OCI-M1 (cell line): ENCODE data around the gene EML2.
"Not testable (repeated sequence)": the region's sequence is repeated elsewhere in the genome, so short reads cannot be mapped to it uniquely, and the experiment has no call there.

Source experiments
- DNase-seq: peaks from one replicate; lab custom pipeline; 2025; lab: John Stamatoyannopoulos, UW

EML2 gene, protein sequence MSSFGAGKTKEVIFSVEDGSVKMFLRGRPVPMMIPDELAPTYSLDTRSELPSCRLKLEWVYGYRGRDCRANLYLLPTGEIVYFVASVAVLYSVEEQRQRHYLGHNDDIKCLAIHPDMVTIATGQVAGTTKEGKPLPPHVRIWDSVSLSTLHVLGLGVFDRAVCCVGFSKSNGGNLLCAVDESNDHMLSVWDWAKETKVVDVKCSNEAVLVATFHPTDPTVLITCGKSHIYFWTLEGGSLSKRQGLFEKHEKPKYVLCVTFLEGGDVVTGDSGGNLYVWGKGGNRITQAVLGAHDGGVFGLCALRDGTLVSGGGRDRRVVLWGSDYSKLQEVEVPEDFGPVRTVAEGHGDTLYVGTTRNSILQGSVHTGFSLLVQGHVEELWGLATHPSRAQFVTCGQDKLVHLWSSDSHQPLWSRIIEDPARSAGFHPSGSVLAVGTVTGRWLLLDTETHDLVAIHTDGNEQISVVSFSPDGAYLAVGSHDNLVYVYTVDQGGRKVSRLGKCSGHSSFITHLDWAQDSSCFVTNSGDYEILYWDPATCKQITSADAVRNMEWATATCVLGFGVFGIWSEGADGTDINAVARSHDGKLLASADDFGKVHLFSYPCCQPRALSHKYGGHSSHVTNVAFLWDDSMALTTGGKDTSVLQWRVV

DNA sequence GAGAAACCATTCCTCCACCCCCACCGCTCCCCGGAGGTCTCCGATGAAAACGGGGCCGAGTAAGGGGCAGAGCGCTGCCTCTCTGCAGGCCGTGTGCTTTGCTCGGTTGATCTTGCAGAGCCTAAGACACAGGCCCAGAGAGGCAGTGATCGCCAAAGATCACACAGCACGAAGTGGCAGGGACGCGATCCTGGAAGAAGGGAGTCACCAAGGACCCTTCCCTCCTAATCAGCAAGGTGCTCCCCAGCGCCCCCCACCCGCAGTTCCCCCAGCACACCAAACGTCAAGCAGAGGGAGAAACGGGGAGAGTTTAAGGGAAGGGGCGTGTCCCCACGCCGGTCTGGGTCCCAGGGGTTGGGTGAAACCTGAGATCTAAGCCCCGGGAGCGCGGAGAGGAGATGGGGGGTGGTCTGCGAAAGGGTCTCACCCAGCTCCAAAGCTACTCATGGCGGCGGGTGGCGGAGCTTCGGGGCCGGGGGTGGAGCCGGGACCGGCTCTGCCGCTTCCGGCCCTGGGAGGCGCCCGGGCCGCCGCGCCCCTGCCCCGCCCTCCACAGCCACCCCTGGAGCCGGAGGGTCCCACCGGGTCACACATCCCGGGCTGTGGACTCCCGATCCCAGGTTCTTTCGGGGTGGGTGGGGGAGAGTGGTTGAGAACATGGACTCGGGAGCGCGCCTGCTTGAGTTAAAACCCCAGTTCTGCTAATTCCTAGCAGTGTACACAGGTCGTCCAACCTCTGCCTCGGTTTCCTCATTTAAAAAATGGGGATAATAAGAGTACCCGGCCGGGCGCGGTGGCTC lies at the start of gene EML2:
TSS of gene EML2 (minus strand) at position 468 of the 800 bp plus-strand sequence. CDS start at position 447, 21 bp downstream.
- peak; percentile 69 for DNase-seq

DNA sequence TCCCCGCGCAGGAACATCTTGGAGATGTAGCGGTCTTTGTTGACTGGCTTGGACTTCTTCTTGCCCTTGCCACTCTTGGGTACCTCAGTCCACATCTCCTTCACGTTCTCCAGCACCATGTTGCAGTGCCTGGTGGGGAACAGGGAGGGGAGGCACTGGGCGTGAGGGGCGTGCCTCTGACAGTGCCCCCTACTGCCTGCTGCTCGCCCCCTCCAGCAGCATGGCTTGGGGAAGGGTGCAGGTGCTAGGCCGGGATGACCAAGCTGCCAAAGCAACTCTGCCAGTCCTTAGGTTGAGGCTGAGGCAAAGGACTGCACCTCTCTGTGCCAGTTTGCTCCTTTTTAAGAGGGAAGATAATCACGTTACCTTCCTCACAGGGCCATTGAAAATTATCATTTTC lies 48.4 kb upstream of the EML2 start:
- no peak for DNase-seq

DNA sequence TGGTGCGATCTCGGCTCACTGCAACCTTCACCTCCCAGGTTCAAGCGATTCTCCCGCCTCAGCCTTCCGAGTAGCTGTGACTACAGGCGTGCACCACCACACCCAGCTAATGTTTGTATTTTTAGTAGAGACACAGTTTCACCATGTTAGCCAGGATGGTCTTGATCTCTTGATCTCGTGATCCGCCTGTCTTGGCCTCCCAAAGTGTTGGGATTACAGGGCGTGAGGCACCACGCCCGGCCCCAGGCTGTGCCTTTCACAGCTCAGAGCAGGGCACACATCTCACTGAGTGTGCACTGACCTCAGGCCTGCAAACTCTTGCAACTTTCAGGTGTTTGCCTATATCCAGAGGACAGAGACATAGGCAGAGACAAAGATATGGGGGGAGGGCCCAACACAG lies 45.8 kb upstream of the EML2 start:
- DNase-seq: not testable (repeated sequence)

DNA sequence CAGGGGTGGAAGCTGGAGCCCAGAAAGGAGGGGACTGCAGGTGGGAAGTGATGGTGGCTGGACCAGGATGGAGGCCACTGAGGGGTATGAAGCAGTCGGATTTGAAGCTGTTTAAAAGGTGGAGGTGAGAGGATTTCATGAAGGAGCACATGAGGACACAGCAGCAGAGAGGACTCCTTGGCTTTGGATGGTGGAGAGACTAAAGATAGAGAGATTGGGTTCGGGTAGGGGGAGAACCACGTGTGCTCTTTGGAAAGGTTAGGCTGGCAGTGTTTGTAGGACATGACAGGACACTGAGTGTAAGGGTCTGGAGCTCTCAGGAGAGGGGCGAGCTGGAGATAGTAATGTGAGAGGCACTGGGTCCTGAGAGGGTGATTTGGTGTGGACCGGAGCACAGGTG lies 43.7 kb upstream of the EML2 start:
- DNase-seq: no peak

DNA sequence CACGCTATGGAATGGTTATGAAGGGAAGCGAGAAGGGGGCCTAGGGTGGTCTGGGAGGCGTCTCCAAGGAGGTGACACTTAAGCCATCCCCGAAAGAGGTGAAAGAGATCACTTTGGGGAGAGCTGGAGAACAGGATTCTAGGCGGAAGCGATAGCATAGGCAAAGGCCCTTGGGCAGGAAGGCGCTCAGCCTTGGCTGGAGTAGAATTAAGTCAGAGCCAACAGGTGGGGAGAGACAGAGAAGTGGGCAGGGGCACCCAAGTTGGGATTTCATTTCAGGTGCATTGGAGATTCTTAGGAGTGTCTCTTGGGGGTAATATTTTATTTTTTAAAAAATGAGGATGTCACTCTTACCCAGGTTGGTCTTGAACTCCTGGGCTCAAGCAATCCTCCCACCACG lies 42.9 kb upstream of the EML2 start:
- DNase-seq: no peak

DNA sequence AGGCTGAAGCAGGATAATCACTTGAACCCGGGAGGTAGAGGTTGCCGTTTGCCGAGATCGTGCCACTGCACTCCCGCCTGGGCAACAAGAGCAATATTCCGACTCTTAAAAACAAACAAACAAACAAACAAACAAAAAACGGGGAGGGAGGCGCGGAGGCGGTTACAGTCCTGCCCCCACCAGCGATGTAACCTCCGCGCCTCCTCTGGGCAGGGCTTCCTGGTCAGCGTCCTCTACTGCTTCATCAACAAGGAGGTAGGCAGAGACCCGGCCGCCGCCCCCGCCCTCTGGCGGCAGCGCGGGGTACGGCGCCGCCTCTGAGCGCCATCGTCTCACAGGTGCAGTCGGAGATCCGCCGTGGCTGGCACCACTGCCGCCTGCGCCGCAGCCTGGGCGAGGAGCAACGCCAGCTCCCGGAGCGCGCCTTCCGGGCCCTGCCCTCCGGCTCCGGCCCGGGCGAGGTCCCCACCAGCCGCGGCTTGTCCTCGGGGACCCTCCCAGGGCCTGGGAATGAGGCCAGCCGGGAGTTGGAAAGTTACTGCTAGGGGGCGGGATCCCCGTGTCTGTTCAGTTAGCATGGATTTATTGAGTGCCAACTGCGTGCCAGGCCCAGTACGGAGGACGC lies 42.3 kb upstream of the EML2 start:
- peak; percentile 94 for DNase-seq

DNA sequence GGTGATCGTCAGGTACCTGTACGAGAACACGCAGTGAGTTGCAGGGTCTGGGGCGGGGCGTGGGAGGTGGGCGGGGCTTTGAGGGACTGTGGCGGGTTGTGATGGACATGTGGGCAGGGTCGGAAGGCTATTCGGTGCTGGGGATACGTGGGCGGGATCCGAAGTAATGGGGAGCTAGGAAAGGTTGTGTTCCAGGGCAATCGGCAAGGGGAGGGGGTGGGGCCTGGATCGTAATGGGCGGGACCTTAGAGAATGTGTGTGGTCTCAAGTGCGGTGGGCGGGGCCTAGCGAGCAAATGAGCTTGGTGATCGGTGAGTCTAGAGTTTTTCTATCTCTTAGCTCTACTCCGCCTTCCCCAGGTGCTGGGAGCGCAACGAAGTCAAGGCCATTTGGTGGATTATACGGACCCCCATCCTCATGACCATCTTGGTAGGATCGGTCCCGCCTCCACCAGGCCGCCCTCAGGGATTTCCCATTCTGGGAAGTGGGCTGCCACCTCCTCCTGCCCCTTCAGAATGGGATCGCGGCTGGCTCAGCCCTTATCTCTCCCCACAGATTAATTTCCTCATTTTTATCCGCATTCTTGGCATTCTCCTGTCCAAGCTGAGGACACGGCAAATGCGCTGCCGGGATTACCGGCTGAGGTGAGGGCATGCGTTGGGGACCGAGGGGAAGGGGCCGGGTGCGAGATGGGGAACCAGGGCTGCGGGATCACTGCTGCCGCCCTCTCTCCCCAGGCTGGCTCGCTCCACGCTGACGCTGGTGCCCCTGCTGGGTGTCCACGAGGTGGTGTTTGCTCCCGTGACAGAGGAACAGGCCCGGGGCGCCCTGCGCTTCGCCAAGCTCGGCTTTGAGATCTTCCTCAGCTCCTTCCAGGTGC lies 38.4 kb upstream of the EML2 start:
- DNase-seq: peak; percentile 95

DNA sequence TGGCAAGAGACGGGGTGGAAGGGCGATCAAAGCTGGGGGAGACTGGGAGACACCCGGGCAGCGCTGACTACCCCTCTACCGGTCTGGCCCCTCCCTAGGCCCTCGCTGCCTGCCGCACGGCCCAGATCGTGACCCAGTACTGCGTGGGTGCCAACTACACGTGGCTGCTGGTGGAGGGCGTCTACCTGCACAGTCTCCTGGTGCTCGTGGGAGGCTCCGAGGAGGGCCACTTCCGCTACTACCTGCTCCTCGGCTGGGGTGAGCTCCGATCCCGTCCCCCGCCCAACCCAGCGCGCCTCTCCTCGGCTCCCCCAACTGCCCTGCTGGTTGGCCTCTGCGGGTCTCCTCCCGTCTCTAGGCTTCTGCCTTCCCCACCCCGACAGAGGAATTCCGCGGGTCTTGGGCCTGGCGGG lies 37.7 kb upstream of the EML2 start:
- peak; percentile 48 for DNase-seq

DNA sequence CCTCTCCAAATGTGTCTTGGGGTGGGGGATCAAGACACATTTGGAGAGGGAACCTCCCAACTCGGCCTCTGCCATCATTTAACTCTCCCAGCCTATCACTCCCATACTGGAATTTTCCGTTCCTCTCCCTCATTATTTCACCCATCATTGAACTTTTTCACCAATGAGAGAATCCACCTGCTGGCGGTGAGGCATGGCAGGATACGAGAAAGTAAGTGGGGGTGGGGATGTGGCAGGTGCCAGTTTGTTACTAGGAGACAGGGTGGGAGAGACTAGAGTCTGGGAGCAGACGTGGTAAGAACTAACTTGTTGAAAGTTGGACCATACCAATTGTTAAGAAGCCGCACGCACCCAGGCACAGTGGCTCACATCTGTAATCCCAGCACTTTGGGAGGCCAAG lies 35.7 kb upstream of the EML2 start:
- no peak for DNase-seq

DNA sequence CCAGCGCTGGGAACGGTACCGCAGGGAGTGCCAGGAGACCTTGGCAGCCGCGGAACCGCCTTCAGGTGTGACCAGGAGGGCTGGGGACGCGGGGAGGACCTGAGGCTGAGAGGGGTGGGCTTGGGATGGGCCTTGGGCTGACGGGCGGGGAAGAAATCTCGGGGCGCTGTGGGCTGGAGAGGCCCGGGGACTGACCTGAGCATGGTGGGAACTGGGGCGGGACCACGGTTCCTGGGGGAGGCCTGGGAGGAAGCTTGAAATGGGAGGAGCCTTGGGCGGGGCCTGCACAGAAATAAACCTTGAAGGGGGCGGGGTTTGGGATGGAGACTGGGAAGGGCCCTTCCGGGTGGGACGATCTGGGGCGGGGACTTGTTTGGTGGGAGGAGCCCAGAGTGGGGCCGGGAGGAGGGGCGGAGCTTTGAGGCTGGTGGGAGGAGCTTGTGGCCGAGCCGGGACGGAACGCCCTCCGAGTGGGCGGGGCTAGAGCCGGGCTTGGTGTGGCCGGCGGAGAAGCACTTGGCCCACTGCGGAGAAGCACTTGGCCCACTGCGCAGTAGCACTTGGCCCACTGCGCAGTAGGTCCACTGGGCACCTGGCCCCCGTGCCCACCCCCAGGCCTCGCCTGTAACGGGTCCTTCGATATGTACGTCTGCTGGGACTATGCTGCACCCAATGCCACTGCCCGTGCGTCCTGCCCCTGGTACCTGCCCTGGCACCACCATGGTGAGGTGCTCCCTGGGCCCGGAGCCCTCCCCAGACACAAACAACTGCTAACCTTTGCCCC lies 31.7 kb upstream of the EML2 start:
- peak; percentile 96 for DNase-seq

DNA sequence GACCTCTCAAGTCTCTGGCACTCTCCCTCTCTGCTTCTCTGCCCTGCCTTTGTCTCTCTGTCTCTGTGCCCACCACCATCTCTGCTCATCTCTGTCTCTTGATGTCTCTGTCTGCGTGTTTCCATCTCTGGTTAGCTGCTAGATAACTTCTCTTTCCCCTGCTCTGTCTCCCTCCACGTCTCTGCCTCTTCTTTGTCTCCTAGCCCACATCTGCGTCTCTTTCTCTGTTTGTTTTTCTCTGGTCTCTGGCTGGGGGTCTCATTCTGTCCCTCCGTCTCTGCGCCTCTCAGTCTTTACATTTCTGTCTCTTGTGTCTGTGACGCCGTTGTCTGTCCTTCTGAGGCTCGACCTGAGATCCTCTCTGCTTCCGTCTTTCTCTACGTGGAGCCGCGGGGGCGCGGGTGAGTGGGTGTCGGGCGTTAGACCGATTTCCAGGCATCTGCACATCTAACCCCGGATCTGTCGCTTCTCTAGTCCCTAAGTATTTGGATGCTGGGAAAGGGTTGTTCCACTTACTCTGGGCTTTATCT lies 29.2 kb upstream of the EML2 start:
- DNase-seq: no peak

DNA sequence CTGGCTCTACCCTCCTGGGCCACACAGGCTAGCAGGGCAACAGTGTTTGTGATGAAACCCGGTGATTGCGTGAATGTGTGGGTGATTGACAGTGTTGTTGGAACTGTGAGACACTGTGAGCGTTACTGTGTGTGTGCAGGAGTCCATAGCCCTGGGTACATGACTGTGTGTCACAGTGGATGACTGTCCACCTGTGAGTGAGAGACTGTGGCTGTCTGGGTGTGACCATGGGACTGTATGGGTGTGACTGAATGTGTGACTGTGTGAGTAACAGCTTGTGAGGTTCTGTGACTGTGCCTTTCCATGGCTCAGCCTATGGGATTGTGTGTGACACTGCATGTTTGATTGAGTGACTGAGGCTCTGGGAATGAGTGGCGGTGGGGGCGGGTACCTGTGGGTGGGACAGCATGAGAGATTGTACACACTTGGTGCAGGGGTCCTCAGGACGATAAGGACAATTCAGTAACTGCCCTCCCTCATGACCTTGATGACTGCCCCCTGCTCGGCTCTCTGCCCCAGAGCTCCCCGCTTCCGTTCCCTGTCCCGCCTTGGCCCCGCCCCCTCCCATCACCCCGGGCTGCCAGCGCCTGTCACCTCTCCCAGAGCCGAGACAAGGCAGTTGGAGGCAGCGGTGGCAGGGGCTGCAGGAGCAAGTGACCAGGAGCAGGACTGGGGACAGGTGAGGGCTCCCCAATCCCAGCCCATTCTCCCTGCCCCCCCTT lies 28.6 kb upstream of the EML2 start, which contains the start of gene GIPR:
TSS of gene GIPR (plus strand) at position 602 of the 722 bp plus-strand sequence. CDS start 1,300 bp downstream, outside the sequence.
- peak; percentile 77 for DNase-seq

DNA sequence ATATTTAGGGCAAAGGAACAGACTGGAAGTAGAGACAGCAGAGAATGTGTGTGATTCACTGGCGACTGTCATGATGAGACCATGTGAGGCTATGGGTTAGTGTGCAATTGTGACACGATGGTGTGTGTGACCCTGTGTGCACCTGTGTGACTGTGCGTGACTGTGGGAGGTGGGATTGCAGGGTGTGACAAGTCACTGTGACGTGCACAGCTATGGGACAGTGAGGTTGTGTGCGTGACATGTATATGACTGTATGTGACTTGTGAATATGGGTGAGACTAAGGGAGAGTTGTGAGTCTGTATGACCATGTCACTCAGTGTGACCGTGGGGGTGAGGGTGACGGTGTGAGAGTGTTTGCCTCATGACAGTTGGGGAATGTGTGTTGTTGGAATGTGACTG lies 25.4 kb upstream of the EML2 start:
- DNase-seq: no peak

DNA sequence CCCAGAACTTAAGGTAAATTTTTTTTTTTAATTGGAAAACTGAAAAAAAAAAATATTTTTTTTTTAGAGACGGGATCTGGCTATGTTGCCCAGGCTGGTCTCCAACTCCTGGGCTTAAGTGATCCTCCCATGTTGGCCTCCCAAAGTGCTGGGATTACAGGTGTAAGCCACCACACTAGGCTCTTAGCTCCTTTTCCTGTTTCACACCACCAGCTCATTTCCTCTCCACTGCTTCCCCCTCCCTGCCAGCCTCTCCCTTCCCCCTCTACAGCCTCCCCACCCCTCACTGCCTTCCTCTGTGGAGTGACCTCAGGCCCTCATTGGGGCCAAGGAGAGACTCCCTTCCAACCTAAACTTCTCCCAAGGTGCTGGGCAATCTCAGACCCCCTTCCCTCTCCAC lies 24.6 kb upstream of the EML2 start:
- DNase-seq: no peak

DNA sequence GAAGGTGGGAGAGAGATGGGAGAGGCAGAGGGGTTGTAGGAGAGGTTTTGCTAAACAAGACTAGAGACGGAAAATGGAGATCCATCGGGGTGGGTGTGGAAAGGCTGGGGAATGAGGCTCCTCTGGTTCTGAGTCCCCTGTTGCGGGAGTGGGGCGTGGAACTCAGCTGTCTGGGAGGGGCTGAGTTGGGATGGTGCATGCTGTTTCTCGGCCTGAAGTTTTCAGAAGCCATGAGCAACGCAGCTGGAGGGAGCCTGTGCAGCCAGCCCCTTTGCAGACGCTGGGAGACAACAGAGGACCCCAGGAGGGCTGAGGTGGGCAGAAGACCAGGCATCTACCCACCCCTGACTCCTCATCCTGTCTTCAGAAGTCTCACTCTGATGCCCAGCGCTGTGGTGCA lies 21.4 kb upstream of the EML2 start:
- DNase-seq: no peak

DNA sequence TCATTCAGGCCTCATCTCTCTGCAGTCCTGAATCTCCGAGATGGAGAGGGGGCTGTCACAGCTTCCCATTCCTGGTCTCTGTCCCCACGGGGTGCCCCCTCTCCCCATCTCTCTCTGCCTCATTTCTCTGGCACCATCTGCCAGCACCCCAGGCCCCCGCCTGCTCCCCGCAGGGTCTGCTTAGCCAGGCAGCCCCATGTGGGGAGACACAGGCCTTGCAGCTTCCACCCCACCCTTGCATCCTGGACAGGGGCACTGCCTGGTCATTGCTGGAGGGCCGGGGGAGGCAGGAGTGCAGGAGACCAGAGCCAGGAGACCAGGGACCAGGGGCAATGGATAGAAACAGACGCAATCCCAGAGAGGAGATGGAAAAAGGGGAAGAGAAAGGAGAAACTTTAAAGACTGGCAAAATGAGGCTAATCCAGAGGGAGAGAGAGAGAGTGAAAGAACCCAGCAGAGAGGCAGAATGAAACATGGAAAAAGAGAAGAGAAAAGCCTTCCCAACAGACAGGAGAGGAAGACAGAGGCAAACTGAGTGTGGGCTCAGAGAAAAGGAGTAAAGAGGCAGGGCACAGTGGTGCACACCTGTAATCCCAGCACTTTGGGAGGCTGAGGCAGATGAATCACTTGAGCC lies 20.0 kb upstream of the EML2 start:
- DNase-seq: no peak

DNA sequence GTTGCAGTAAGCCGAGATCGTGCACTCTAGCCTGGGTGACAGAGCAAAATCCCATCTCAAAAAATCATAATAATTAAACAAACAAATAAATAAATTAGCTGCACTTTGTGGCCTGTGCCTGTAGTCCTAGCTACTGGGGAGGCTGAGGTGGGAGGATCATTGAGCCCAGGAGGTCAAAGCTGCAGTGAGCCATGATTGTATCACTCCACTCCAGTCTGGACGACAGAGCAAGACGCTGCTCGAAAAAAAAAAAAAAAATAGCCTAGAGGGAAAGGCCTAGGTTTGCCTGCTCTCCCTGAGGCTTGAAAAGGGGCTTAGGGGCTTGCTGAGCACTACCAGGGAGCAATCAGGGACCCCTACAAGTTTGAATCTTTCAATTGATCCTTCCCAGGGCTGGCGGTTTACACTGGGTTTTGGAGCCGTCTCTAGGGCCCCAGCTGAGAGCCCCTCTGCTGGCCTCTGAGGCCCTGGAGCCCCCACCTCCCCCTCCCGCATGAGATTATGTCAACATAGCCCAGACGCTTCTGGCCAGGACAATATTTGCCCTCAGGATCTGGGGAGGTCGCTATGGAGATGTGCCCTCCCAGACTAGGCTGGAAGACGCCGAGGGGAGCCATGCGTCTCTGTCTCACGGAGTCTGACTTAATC lies 18.4 kb upstream of the EML2 start:
- DNase-seq: no peak

DNA sequence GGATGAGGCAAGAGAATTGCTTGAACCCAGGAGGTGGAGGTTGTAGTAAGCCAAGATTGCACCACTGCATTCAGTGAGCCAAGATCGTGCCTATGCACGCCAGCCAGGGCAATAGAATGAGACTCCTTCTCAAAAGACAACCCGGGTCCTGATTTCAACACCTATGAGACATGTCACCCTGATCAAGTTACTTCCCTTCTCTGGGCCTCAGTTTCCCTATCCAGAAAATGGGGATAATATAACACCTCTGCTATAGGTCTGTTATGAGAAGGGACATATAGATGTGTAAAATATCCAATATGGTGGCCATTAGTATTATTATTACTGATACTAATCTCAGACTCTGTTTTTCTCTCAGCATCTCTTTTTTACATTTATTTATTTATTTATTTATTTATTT lies 15.9 kb upstream of the EML2 start:
- no peak for DNase-seq
